Colonic mucosa (tissue), 4 donors: ENCODE measurements around the gene IFITM10. TPM values are rescaled to one million over a fixed set of nuclear protein-coding genes. Genes with fewer than 3 reads are reported as not detected.
"Not testable (repeated sequence)": the region's sequence is repeated elsewhere in the genome, so short reads cannot be mapped to it uniquely, and the experiment has no call there.

ENCODE experiments used
- DNase-seq: peaks from one replicate; pipeline ENCODE4 v3.0.0-alpha.2; 2020
- H3K27ac ChIP-seq: fragments of 200-600 bp; one replicate; pipeline ENCODE4 v1.8.0; 2021
- H3K27me3 ChIP-seq: fragments of 200-600 bp; one replicate; pipeline ENCODE4 v1.8.0; 2021
- H3K36me3 ChIP-seq: fragments of 200-600 bp; one replicate; pipeline ENCODE4 v1.8.0; 2021
- H3K4me1 ChIP-seq: fragments of 200-600 bp; one replicate; pipeline ENCODE4 v1.8.0; 2021; ENCODE audit warnings: mild to moderate bottlenecking
- H3K4me3 ChIP-seq: fragments of 200-600 bp; one replicate; pipeline ENCODE4 v1.8.0; 2021
- H3K9ac ChIP-seq, 2 donors: one replicate each; pipeline ENCODE4 v1.7.0; 2013; ENCODE audit warnings: control low read depth in 2 of 2, low read depth in 2 of 2, low read length in 2 of 2
- H3K9me3 ChIP-seq: fragments of 200-600 bp; one replicate; pipeline ENCODE4 v1.8.0; 2021
- intact Hi-C: fragments of 100-400 bp; cut with DNase I; formaldehyde crosslinking; loops from one replicate; pipeline ENCODE4 v1.14.1; 2022
- total RNA-seq, 2 donors: library from RNA; stranded (reverse); fragmentation: NEBNext Ultra II Directional in 1 of 2; extraction: Animal tissue kit (Norgen Biotek cat#: 25700) in 1 of 2; gene quantifications; one replicate each; pipeline ENCODE4 v1.2.1, GENCODE V29; 2021
- TF ChIP-seq, protein P1 (sequence below): fragments of 200-600 bp; IDR thresholded peaks from one replicate; pipeline ENCODE4 v1.8.0; 2022; ENCODE audit warnings: antibody characterized with exemption, mild to moderate bottlenecking
- donor health status: healthy.
- donor health status: DM: no; HTN: no; CAD: no.
- donor health status: DM: no; HTN: no; CAD: no.

The IFITM10 gene
- total RNA-seq, 2 donors from 2014 or later: 0.42 to 1.1 TPM

DNA sequence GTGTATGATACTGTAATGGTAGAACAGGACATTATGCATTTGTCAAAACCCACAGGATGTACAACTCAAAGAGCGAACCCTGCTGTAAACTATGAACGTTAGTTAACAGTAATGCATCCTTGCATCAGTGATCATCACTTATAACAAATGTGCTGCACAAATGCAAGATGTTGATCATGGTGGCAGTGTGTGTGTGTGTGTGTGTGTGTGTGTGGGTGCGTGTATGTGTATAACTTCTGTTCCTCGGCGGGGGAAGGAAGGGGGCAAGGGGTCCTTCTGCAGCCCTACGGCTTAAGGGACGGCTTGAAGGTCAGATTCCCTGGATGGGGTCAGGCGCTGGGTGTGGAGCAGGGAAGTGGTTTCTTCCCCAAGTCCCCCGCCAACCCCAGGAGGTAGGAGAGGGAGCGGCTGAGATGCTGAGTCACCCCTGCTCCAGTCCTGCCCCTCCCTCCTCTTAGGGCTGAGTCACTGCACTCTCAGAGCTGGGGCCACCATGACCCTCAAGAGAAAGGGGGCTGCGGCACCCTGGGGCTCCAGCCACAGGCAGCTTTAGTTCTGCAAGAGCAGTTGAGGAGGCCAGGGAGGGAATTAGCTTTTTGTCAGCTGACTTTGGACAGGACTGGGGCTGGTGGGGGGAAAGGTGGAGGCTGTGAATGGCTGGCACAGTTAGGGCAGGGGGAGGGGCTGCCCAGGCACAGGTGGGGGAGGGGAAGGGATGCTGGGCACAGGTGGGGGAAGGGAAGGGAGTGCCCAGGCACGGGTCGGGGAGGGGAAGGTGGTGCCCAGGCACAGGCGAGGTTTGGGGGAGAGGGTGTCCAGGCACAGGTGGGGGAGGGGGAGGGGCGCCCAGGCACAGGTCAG lies 22.1 kb upstream of the IFITM10 start:
- Histone ChIP-seq H3K4me3 (no peak overlapping the region), H3K4me1 (no peaks in the 10 kb centered on the region), H3K27ac (no peak overlapping the region), H3K27me3 (no peaks in the 10 kb centered on the region), H3K36me3 (no peaks in the 10 kb centered on the region), H3K9me3 (no peaks in the 10 kb centered on the region), H3K9ac (no peak overlapping the region)
- DNase-seq: peak; percentile 63
- intact Hi-C loops: no loop called here
- TF ChIP-seq, protein P1, sequence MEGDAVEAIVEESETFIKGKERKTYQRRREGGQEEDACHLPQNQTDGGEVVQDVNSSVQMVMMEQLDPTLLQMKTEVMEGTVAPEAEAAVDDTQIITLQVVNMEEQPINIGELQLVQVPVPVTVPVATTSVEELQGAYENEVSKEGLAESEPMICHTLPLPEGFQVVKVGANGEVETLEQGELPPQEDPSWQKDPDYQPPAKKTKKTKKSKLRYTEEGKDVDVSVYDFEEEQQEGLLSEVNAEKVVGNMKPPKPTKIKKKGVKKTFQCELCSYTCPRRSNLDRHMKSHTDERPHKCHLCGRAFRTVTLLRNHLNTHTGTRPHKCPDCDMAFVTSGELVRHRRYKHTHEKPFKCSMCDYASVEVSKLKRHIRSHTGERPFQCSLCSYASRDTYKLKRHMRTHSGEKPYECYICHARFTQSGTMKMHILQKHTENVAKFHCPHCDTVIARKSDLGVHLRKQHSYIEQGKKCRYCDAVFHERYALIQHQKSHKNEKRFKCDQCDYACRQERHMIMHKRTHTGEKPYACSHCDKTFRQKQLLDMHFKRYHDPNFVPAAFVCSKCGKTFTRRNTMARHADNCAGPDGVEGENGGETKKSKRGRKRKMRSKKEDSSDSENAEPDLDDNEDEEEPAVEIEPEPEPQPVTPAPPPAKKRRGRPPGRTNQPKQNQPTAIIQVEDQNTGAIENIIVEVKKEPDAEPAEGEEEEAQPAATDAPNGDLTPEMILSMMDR: no peak

DNA sequence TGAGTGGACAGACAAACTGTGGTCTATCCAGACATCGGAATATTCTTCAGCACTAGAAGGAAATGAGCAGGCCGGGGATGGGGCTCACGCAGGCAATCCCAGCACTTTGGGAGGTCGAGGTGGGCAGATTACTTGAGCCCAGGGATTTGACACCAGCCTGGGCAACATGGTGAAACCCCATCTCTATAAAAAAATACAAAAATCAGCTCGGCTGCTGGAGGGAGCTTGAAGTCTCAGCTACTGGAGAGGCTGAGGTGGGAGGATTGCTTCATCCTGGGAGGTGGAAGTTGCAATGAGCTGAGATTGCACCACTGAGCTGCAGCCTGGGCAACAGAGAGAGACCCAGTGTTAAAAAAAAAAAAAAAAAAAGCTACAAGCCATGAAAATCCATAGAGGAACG lies 21.3 kb upstream of the IFITM10 start:
- Histone ChIP-seq H3K9ac (no peak overlapping the region), H3K36me3 (no peaks in the 10 kb centered on the region), H3K4me3 (no peak overlapping the region), H3K27me3 (no peaks in the 10 kb centered on the region), H3K9me3 (no peaks in the 10 kb centered on the region), H3K27ac (peak overlapping the region; percentile 7), H3K4me1 (no peaks in the 10 kb centered on the region)
- DNase-seq: no peak
- intact Hi-C loops: no loop called here
- TF ChIP-seq, protein P1: no peak

DNA sequence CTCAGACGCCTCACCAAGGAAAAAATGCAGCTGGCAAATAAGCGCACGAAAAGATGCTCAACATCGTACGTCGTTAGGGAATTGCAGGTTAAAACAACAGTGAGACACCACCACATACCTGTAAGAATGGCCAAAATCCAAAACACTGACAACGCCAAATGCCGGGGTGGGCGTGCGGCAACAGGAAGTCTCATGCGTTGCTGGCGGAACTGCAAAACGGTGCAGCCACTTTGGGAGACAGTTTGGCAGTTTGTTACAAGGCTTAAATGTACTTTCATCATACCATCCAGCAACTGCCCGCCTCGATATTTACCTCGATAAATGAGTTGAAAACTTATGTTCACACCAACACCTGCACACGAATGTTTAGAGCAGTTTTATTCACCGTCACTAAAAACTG lies 20.9 kb upstream of the IFITM10 start:
- Histone ChIP-seq H3K27ac (peak overlapping the region; percentile 7), H3K9ac (no peak overlapping the region), H3K27me3 (no peaks in the 10 kb centered on the region), H3K36me3 (no peaks in the 10 kb centered on the region), H3K4me1 (no peaks in the 10 kb centered on the region), H3K4me3 (no peak overlapping the region), H3K9me3 (no peaks in the 10 kb centered on the region)
- intact Hi-C loops: no loop called here
- DNase-seq: no peak
- TF ChIP-seq, protein P1: no peak

DNA sequence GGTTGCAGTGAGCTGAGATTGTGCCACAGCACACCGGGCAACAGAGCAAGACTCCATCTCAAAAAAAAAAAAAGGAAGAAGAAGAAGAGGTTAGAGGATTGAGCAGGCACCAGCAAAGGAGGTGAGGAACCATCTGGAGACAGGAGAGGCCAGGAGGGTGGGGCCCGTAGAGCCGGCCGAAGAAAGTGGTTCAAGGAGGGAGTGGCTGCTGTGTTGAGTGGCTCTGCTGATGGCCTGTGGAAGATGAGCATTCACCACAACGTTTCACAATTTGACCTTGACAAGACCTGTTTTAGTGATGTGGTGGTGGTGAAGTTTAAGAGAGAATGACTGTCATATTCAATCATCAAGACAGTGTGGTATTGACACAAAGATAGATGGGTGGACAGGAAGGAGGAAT lies 20.1 kb upstream of the IFITM10 start:
- DNase-seq: no peak
- TF ChIP-seq, protein P1: no peak
- H3K27ac ChIP-seq: no peak overlapping the region
- H3K9me3 ChIP-seq: no peaks in the 10 kb centered on the region
- no peaks in the 10 kb centered on the region for H3K36me3 ChIP-seq
- no peak overlapping the region for H3K4me3 ChIP-seq
- no peak overlapping the region for H3K9ac ChIP-seq
- no peaks in the 10 kb centered on the region for H3K27me3 ChIP-seq
- intact Hi-C loops: no loop called here
- no peaks in the 10 kb centered on the region for H3K4me1 ChIP-seq

DNA sequence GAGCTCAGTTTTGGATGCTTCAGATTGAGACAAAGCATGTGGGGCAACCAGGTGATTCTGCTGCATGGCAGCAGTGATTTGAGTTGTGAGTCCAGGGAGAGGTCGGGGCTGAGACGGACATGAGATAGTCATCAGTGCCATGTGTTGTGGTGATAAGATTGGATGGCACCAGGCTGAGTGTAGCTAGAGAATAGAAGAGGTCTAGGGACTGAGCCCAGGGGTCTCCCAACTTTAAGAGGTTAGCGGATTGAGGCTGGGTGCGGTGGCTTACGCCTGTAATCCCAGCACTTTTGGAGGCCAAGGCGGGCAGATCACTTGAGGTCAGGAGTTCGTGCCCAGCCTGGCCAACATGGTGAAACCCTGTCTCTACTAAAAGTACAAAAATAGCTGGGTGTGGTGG lies 19.7 kb upstream of the IFITM10 start:
- H3K9ac ChIP-seq: no peak overlapping the region
- TF ChIP-seq, protein P1: no peak
- H3K36me3 ChIP-seq: no peaks in the 10 kb centered on the region
- no peaks in the 10 kb centered on the region for H3K27me3 ChIP-seq
- no peaks in the 10 kb centered on the region for H3K9me3 ChIP-seq
- intact Hi-C loops: no loop called here
- no peak overlapping the region for H3K27ac ChIP-seq
- no peaks in the 10 kb centered on the region for H3K4me1 ChIP-seq
- no peak for DNase-seq
- no peak overlapping the region for H3K4me3 ChIP-seq

DNA sequence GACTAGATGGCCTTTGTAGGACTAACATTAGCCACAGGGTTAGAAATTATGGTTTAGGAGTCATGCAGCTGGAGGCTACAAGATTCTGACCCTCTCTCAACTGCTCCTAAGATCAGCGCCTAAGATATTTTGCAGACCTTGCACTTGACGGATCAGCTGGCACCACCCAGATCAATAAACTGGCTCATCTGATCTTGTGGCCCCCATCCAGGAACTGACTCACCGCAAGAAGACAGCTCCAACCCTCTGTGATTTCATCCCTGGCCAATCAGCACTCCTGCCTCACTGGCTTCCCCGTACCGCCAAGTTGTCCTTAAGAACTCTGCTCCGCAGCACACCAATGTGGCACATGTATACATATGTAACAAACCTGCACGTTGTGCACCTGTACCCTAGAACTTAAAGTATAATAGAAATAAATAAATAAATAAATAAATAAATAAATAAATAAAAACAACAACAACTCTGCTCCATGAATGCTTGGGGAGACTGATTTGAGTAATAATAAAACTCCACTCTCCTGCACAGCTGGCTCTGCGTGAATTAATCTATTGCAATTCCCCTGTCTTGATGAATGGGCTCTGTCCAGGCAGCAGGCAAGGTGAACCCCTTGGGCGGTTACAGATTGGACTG lies 19.0 kb upstream of the IFITM10 start:
- H3K9me3 ChIP-seq, H3K27ac ChIP-seq, H3K36me3 ChIP-seq, H3K9ac ChIP-seq, H3K27me3 ChIP-seq, intact Hi-C loops, H3K4me1 ChIP-seq, H3K4me3 ChIP-seq: not testable (repeated sequence)
- DNase-seq: peak; percentile 70
